Medulla oblongata (tissue), 1 donor: Measurements from ENCODE around the gene LCN1.
"Not testable (repeated sequence)": the region's sequence is repeated elsewhere in the genome, so short reads cannot be mapped to it uniquely, and the experiment has no call there.

Experiments used
- DNase-seq: peaks from one replicate; pipeline ENCODE4 v3.0.0-alpha.2; 2015; ENCODE audit errors: extremely low spot score

LCN1 gene

DNA sequence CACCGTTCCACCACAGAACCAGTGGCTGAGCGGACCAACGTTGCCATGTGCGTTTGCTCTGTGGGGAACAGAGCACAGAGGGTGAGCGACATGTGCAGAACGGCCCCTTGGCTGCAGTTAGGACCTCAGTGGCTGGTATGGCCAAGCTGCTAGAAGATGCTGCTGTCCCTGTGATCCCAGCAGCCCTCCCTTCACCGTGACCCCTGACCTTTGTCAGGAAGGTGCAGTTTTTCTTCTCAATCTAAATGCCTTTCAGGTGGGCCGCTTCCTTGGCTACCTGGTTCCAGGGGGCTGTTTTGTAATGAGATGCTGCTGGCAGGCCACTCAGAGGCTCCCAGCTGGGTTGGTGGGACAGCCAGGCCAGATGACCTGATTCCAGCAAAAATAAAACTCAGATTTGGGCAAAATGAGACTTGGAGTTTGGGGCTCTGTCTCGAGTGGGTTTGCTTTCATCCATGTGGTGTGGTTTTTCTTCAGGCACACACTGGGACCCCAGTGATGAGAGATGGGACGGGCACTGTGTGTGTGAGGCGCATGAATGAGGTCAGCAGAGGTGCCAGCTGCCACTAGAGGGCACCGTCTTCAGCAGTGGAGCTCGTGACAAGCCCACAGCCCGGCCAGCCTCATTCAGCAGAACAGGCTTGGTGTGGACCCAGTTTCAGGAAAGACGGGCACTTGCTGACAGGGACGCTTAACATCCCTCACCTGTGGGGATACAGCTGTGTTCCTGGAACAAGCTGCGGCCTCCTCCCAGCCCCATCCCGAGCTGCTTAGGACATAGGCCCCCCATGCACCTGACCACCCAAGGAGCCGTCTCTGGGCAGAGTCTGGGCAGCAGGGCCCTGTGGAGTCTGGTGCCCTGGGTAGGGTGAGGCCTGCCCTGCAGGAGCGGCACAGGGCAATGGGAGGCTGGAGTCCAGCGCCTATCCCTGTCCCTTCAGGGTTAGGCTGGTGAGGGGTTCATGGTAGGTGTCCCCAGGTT is 16.7 kb upstream of the LCN1 start:
- DNase-seq = peak; percentile 75

GRCh38 chr9:135505406-135506187 is 15.6 kb upstream of the LCN1 start:
- no peak for DNase-seq

DNA sequence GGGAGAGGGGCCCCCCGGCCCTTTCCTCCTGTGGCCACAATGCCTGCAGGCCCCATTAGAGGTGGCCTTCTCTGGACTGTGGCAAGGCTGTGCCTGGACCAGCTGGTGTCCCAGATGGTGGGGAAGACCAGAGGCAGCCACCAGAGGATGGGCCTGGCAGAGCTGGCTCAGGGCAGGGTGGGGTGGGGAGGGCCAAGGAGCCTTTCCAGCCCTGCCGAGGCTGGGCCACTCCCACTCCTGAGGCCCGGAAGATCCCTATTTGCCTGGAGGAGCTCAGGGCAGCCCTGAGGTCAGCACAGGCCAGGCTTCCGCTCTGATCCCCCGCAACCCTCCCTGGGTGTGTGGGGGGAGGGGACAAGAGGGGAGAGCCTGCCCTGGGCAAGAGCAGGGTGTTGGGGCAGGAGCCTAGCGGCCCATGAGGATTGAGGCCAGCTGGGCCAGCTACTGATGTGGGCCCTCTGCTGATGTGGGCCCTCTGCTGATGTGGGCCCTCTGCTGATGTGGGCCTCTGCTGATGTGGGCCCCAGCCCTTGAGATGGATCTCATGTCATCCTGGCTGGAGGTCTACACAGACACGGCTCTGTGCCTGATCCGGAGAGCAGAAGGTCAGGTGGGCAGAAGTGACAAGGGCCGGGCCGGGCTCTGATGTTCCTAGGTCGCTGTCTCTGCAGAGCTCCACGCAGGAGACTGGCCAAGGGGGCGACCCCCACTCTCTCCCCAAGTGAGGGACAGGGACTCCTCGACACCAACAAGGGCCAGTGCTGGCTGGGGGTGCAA is 14.7 kb upstream of the LCN1 start:
- no peak for DNase-seq

- DNase-seq = no peak
Measured at GRCh38 chr9:135507104-135508035, 13.9 kb upstream of the LCN1 start.

DNA sequence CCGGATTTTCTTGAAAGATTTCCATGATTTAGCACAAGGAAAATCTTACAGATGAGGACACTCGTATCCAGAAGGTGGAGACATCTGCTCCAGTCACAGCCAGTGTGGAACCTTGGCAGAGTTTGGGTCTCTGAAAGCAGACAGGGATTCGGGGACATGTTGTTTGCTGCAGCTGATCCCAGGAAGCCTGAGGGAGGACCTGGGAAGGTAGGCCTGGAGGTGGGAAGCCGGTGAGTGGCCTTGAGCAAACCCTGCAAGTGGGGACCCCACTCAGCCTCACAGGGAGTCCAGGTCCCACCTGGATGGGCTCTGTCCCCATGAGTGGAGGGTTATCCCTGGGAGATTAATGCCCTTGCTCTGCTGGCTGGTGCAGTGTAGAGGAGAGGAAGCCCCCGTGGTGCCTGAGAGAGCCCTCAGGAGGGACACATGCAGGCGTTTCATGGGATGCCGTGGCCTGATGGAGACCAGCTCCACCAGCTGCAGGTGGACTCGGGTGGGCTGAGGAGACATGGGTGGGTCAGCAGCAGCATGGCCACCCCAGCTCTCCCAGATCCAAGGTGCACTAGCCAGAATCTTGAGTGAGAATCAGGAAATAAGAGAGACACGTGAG is 12.9 kb upstream of the LCN1 start:
- no peak for DNase-seq

GRCh38 chr9:135509458-135509857 is 11.8 kb upstream of the LCN1 start:
- DNase-seq = no peak

DNA sequence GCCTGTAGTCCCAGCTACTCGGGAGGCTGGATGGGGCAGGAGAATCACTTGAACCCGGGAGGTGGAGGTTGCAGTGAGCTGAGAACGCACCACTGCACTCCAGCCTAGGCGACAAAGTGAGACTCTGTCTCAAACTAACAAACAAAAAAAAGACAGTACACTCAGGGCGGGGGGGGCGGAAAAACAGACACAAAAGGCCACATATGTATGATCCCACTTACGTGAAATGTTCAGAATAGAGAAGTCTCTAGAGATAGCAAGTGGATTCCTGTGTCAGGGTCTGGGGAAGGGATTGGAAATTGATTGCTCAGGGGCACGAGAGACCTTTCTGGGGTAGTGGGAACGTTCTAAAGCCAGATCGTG is 9.0 kb upstream of the LCN1 start:
- DNase-seq = no peak

DNA sequence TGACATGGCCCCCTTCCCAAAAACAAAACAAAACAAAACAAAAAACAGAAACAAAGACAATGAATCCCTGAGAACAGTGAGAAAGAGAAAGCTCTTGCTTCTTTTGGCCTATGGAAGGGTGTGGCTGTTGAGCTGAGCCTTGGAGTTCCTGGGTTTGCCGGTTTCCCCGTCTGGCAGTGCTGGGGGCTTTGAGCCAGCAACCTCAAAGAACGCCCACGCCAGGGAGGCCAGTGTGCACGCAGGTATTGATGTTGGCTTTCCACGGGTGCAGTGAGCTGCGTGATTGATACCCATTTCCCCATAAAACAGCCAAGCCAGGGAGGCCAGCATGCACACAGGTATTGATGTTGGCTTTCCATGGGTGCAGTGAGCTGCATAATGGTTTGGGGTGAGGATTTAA is 8.3 kb upstream of the LCN1 start:
- DNase-seq = no peak

- no peak for DNase-seq
Measured at GRCh38 chr9:135513351-135513846, 7.8 kb upstream of the LCN1 start.

DNA sequence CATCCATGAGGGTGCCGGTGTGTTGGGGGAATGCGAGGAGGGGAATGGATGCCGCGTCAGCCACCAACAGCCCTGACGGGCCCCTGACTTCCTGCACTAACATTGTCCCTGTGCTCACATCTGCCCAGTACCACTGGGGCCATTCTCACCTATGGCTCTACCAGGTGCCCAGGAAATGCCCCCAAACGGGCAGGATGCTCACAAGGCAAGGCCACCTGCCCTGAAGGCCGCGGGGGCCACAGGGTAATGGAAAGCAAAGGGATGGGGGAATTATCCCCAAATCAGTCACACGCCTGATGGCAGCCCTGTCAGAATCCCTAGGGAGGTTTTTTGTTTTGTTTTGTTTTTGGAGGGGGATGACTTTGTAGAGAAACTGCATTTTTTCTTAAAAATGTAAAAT is 7.3 kb upstream of the LCN1 start:
- DNase-seq = not testable (repeated sequence)

GRCh38 chr9:135514342-135515082 is 6.7 kb upstream of the LCN1 start:
- DNase-seq = no peak

GRCh38 chr9:135515083-135515951 is 5.9 kb upstream of the LCN1 start:
- DNase-seq = no peak

DNA sequence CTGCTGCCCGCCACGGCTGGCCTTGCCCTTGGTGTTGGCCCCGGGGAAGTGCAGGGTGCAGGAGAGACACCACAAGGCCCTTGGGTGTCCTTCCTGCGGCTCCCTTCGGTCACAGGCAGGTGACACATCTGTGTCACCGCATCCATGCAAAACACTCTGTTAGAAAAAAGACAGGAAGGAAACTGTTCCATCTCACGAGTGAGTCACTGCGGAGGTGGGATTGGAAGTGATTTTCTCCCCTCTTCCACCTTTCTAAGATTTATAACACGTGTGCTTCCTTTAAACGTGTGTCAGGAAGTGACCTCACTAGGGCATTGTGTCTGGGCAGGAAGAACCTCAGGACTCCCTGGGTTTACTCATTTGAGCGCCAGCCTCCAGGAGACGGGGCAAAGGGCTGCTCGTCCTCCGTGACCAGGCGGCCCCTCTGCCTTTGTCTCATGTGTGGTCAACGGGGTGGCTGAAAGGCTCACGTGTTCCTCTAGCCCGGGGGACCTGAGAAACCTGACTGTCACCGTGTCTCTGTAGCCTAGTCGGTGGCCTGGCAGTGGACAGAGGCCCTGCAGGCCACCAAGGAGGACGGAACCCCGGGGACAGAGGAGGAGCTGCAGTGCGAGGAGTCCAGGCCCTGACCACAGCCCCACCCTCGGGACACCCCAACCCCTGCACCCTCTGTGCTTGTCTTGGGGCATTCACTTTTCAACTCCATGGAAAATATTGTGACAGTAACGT is 4.9 kb upstream of the LCN1 start:
- no peak for DNase-seq

- no peak for DNase-seq
Measured at GRCh38 chr9:135517407-135517822, 3.8 kb upstream of the LCN1 start.

DNA sequence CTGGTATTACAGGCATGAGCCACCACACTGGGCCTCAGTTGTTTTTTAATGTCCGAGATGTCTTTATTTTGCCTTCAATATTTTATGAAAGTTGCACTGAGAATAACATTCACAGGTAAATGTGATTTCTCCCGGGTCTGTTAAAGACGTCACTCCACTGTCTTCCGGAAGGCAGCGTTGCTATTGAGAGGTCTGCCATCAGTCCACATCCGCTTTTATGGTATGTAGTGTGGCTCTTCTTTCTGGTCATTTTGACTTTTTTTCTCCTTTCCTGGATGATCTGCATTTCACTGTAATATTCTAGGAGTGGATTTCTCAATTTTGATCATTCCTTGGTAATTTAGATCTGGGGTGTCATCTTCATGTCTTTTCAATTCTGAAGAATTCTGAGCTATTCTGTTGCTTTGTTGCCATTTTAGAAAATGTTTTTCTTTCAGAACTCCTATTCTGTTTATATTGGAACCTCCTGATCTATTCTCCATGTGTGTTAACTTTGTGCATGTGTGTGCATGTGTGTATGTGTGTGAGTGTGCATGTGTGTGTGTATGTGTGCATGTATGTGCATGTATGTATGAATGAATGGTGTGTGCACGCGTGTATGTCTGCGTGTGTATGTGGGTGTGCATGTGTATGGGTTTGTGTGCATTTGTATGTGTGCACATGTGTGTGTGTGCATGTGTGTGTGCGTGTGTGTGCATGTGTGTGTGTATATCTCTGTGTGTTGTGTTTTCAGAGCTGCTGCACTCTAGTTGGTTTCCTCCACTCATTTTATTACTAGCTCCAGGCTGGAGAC is 1.9 kb upstream of the LCN1 start:
- DNase-seq = no peak

GRCh38 chr9:135521608-135522095 is 412 bp downstream of the LCN1 start:
- DNase-seq = no peak
